GM18867 (cell line): ENCODE results near the gene SYT14.

ENCODE experiments used
- ATAC-seq: cut with Tn5 transposase; IDR thresholded peaks from one replicate; pipeline ENCODE4 v1.9.1; 2021; ENCODE audit warnings: mild to moderate bottlenecking, moderate library complexity; ENCODE audit not compliant: unreplicated experiment

Gene SYT14

GRCh38 chr1:210198840-210199239, 260.8 kb downstream of the SYT14 start:
- no peak for ATAC-seq

GRCh38 chr1:210200124-210200736, 262.2 kb downstream of the SYT14 start:
- ATAC-seq, result no peak

- ATAC-seq, result no peak
Measured at GRCh38 chr1:210201681-210202080, 263.7 kb downstream of the SYT14 start.

- no peak for ATAC-seq
Measured at GRCh38 chr1:210207597-210208450, 269.8 kb downstream of the SYT14 start.

- no peak for ATAC-seq
Measured at GRCh38 chr1:210213335-210213734, 275.3 kb downstream of the SYT14 start.

- ATAC-seq, result no peak
Measured at GRCh38 chr1:210214573-210215409, 276.8 kb downstream of the SYT14 start.

GRCh38 chr1:210217482-210217881, 279.5 kb downstream of the SYT14 start:
- no peak for ATAC-seq

GRCh38 chr1:210218047-210218446, 280.0 kb downstream of the SYT14 start:
- no peak for ATAC-seq
